HK-2 (cell line): ENCODE data around the gene C17orf50.

Experiments used
- DNase-seq: peaks from one replicate; pipeline ENCODE4 v3.0.0-alpha.2; 2018; ENCODE audit not compliant: unreplicated experiment

Gene C17orf50

DNA sequence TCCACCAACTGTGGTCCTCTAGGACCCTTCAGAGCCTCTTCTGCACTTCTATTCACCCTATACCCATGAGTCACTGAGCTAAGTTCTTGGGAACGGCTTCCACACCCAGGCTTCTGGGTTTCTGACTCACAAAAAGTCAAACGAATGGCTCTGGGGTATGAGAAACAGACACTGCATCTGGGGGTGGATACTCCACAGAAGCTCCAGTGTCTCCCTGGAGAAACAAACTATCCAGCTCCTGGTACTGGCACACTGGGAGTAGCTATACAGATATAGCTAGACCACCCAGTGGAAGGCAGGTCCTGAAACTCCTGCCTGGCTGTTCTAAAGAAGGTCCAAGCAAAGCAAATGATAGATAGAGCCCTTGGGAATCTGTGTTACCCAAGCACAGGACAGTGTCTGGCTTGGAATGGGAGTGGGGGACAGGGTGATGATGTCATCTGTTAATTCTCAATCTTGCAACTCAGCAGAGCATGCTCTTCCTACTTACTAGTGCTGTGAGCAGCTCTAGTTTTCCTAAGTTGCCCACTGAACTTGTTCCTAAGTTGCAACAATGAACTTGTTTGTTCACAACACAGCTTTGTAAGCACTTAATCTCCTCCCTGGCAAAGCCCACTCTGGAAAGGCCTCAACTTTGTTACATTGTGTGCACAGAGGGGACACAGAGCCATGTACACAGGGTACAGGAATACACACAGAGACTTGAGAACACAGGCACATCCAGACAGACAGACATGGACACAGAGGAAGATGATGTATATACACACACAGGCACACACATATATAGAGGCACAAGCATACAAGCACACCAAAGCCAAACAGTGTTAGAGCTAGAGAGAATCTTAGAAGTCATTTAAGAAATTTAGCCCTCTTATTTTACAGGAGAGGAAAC lies 28.0 kb downstream of the C17orf50 start:
- peak; percentile 59 for DNase-seq

DNA sequence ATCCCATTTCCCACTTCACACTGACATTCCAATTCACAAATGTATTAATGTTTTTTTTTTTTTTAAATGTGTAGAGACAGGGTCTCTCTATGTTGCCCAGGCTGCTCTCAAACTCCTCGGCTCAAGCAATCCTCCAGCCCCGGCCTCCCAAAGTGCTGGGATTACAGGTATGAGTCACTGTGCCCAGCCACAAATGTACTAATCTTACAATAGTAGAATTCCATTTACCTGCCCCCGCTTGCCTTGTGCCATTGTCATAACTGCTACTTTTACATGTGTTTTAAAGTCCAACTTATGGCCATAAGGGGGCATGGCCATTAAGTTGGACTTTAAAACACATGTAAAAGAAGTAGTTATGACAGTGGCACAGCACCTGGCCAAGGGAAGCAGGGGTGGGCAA lies 30.2 kb downstream of the C17orf50 start:
- no peak for DNase-seq

DNA sequence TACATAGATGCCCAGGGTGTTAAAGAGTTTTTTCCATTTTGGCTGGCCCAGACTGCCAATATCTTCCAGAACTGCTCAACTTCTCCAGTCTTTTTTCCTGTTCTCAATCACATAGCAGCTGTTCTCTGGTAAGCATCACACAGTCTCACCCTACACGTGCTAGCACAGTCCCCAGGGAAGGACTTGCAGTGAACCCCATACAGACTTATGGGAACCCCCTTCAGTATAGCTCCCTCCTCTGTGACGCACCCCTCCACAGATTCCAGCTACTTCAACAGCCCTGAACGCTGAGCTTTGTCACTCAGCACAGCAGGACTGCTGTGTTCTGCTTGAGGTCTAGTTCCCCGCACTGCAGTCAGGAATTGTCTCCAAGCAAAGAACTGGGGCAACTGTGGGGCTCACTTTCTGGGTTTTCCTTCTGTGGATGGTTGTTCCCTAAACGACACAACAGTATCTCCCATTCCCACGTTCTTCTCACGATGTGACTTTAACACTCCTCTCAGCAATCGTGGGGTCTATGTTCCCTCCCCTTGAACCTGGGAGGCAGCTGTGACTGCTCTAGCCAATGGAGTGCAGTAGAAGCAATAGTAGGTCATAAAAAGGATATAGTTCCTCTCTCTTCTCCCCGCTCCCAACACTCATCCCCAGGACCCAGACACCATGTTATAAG lies 31.1 kb downstream of the C17orf50 start:
- no peak for DNase-seq

DNA sequence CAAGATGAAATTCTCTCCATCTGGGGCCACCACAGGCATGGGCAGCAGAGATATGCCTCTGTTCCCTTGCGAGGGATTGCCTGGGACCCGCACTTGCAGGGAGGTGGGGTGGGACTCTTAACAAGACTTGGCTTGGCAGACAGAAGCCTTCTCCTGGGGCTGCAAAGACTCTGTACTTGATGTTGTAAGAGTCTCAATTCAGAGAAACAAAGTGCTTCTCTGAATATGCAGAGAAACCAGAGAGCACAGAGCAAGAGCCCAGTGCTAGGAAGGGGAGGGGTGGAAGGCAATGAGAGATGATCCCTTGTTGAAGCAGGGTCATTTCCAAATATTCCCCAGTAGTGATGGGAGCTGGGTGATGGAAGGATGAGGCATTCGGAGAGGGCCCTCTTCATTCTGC lies 32.6 kb downstream of the C17orf50 start:
- DNase-seq, result no peak

DNA sequence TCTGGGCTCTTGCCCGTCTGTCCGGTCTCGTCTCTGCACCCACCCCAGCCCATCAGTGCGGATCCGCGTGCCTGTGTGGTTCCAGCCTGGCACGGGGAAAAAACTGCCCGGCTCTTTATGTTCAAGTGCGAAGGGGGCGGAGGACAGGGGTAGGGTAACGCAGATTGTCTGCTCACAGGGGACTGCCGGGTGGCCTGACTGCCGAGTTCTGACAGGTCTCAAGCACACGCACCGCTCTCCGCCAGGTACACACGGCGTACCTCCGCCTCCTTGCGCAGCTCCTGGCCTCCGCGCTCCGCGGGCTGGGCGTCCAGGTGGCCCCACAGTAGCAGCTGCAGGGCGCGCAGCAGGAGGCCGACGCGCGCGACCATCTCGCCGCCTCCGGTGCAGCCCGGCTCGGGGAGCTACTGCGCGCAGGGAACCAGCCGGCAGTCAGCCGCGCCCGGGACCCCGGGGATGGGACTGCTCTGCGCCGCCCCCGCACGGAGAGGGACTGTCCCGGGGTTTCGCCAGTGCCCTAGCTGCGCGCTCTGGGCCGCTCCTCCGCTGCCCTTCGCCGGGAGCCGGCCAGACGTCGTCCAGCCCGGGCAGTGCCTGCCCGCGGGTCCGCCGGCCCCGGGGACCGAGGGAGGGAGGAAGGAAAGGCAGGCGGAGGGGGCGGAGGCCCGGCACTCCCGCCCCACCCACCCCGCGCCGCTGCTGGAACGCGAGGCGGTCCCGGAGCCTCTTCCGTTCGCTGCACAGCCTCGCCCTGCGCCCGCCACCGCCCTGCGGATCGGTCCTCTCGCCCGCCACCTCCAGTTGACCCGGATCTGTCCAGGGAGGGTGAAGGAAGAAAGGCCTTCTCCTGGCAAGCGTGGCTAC lies 34.6 kb downstream of the C17orf50 start, which contains the start of gene MMP28:
Gene MMP28 (minus strand): TSS at position 635 of the 864 bp plus-strand sequence. CDS start 264 bp downstream, at position 371.
- peak; percentile 41 for DNase-seq

DNA sequence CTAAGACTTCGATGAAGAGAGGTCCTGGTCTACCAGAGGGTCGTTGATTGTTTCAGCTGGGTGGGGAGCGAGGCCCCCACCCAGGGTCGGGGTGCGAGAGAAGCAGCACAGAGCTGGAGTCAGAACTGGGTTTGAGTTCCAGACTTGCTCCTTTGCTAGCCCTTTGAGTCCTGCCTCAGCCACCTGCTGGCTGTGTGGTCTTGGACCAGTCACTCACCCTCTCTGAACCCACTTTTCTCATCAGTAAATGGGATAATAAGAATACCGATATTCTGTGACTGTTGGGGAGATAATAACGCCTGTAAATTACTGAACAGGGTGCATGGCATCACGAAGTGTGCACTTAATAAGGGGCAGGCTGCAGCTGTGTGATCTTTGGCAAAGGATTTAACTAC lies 35.2 kb downstream of the C17orf50 start:
- no peak for DNase-seq

DNA sequence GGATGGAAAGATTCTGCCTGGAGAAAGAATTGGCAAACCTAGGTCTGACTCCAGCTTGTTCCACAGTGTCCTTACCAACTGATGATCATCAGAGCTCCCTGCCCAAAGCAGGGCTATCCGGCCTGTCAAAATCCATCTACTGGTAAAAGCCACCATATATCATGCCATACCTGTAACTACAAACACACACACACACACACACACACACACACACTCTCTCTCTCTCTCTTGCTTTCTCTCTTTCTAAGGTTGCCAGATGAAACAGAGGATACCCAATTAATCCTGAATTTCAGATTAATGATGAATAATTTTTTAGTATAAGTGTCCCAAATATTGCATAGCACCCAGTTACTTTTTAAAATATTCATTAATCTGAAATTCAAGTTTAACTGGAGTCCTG lies 36.3 kb downstream of the C17orf50 start:
- DNase-seq, result no peak

DNA sequence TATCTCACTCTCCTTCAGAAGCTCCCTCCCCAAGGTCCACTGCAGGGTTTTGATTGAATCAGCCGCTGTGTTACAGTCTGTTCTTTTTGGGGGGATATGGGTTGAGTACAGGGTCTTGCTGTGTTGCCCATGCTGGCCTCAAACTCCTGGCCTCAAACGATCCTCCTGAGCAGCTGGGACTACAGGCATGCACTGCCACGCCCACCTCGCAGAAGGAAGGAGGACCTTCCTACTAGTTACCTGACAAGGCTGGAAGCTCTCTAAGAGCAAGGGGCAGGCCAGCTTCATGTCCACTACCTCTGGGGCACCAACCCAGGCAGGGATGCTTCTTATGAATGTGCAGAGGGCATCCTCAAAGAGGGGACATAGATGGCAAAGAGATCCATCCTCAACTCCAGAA lies 36.7 kb downstream of the C17orf50 start:
- DNase-seq, result no peak

DNA sequence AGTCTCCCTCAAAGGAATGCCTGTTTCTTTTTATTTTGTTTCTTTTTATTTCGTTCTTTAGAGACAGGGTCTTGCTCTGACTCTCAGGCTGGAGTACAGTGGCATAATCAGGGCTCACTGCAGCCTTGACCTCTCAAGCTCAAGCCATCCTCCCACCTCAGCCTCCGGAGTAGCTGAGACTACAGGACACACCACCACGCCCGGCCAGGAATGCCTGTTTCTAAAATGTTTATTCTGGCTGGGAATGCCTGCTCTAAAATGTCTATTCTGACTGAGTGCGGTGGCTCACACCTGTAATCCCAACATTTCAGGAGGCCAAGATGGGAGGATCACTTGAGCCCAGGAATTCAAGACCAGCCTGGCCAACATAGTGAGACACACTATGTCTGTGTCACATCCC lies 37.2 kb downstream of the C17orf50 start:
- DNase-seq, result no peak

DNA sequence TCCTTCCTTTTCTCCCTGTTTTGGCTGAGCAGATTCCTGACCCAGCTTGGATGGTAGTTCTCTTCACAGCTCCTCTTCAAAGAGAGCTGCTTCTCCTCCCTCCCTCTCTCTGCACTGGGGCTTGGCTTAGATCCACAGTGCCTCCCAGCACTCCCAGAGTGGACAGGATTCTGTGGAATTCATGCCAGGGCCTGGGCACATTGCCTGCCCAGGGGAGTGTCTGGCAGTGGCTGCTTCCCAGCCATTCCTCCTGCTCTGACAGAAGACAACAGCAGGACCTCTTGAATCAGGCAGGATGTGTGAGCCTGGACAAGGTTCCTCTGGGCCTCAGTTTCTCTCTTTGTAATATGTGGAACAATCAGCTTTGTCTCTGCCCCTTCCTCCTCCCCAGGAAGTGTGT lies 39.3 kb downstream of the C17orf50 start:
- DNase-seq, result no peak

DNA sequence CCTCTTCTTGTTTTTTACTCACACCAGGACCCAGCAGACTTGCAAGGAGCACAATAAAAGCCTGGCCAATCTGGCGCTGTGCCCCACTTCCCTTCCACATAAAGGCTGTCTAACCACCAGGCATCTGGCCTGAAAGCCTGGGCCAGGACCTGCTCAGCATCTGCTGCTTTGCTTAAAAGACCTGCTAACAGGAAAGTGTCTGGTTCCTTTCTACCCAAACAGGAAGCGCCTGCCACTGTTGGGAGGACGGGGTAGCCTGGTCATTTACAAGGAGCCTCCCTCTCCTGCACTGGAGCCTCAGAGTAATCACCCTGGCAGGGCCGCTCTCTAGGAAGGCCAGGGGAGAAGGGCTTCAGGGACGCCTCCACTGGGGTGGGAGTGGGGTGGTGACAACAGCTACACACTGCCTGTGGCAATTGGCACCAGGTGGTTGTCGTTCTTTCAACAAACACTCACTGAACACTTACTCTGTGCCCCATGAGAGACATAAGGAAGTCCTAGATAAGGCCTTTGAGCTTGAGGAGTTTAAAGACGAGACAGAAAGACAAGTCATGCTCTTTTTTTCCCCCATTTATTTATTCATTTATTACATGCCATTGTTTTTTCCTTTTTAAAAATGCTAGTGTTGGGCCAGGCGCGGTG lies 41.0 kb downstream of the C17orf50 start:
- no peak for DNase-seq

DNA sequence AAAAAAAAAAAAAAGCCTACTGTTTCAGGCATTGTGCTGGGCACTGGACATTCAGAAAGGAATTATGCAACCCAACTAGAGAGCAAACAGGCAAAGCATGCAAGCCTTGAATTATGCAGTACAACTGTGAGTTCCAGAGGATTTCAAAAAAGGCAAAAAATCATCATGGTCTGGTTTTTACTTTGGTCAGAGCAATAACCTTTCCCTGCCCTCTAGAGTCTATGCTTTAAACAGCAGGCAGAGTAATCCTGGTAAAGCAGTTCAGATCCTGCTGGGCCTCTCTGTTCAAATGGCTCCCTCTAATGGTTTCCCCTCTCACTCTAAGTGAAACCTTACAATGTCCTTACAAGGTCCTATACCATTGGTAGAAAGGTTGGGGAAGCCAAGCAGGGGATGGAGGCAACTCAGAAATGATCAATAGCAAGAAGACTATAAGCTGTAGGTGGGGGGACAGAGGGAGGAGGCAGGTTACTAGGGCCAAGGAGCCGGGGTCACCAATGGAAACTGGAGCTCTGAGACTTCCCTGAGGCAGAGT lies 44.0 kb downstream of the C17orf50 start:
- no peak for DNase-seq

DNA sequence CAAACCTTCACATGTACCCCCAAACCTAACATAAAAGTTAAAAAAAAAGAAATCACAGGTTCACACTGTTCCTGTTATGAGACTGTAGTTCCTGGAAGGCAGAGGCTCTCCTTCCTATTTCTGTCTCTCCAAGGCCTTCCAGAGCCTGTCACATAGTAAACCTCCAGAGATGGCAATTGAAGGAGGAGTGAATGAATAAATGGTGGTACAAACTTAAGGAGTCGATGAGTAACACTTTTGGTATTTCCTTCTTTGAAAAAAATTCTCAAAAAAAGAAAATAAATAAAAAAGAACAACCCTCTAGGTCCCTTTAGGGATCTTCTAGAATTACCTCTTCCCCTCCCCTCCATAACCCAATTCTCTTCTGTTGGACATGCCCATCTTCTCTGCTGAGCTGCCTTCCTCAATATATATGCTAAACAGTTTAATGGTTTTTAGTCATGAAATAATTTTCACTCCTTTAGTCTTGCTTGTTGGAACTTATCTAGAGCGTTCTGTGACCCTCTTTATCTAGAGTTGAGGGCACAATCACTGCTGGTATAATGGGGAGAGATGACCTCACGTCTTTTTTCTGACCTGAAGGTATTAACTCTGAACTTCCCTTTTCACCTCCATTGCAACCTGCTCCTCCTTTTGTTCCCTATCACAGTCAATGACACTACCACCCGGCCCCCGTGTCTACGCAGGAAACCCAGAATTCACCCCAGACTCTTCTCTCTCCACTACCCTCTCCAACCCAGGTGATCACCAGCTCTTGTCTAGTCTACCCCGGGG lies 46.9 kb downstream of the C17orf50 start:
- no peak for DNase-seq

DNA sequence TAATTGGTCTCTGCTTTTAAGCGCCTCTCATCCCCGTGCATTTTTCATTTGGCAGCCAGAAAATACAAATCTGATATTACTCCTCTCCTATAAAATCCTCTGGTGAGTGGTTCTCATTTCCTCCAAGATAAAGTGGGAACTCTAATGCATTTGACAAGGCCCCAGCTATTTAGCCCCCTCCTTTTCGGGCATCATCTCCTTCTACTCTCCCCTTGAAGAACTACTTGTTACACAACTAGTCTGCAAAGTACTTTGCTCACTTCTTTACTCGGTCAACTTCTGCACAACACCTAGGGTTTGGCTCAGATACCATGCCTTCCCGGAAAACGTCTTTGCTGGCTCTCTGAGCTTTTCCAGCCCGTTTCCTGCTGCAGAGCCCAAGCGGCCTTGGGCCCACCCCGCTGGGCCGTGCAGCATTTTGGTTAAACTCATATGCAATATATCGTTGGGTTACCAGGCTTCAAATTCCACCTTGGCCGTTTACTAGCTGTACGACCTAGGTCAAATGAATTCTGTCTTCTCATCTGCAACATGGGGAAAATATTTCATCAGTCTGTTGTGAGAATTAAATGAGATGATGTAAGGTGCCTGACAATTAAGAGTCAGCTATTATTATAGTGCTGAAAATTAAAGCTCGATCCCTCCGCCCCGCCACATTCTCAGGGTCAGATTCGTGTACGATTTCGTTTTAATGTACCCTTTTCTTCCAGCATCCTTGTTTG lies 47.7 kb downstream of the C17orf50 start:
- DNase-seq, result no peak

DNA sequence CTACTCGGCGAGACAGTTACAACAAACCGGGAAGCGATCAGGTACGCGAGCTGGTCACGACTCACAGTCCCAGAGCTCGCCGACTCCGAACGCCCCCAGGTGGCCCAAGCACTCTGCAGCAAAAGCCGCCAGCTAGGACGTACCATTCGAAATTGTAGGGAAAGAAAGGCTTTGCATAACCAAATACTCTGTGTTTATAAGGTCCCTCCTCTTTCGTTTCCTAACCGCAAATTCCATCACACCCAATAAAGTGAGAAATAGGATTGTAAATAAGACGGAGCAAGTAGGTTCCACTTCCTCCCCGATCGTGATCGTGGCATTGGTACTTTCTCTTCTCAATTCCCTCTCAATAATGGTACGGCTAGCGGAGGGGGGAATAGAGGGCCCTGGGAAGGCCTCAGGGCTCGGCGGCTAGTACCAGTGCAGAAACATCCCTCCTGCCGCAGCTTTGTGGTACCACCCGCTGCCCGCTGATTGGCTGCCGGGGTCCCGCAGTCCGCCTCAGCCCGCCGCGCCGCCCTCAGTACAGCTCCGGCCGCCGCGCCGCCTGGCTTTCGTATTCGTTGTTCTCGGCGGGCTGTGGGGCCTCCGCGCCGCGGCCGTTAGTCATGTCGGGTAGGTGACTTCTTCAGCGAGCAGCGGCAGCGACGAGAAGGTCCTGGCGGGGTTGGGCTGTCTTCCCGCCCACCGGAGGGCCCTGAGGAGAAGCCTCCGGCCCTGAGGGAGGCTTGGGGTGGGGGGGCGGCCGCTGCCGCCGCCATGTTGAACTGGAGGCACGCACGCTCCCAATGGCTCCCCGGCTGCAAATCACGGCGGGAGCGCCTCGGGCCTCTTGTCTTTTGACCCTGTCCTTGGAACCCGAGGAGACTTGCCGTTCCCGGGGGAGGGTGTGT lies 48.5 kb downstream of the C17orf50 start, which contains the start of gene TAF15:
Gene TAF15 (plus strand): TSS at position 523 of the 893 bp plus-strand sequence. CDS start 86 bp downstream, at position 609.
- DNase-seq, result peak; percentile 96

DNA sequence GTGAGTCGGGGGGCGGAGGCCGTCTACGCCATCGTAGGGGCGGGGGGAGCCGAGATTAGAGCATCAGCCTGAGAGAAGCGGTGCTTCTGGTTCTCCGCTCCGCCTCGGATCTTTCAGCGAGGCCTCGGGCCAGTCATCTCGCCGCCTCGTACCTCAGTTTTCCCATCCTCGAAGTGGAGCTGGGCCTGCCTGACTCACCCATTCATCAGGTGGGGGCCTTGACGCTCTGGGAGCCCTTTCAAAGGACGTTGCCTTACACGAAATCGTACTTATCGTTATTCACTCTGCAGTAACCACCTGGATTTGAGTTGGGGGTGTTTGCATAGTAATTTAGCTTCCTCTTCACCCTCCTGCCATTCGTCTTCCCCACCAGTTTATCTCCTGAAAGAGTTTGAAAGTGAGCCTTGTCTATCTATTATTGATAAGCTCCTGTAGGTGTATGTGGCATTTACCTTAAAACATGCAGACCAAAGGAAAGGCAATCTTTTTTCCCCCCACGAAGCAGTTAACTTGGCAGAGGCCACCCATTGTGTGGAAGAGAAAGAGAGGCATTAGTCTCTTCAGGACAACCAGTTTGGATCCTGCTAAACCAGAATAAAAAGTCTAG lies 49.3 kb downstream of the C17orf50 start:
- DNase-seq, result no peak

DNA sequence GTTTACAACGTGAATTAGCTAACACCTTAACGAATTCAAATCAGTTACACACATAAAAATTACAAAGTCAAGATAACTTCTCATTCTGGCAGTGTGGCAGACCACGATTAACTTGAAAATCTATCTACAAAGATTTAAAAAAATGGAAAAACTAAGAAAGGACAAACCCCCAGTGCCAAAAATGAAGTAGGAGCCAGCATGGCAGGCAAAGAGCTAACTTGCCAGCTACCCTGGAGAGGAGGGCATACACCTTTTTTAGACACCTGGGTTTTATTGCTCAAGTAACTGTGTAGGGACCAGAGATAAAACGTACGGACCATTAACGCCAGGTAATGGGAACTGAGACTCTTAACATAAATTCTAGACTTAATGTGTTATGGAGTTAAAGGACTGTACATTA lies 51.1 kb downstream of the C17orf50 start:
- DNase-seq, result no peak

DNA sequence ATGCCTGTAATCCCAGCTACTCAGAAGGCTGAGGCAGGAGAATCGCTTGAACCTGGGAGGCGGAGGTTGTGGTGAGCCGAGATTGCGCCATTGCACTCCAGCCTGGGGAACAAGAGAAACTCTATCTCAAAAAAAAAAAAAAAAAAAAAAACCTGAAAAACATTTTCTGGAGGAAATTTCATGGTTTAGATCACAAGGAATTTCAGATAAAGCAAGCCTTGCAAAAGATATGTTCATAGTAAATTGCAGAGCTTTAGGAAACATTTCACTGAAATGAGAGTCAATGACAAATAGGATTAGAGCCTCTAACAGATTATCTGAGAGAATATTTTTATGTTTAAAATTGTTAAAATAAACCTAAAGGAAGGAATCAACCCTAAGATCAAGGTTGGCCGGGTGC lies 51.8 kb downstream of the C17orf50 start:
- no peak for DNase-seq
